IgD-negative memory B cell (primary cell): ENCODE results near the gene RRAS. TPM values are rescaled to one million over a fixed set of nuclear protein-coding genes. Genes with fewer than 3 reads are reported as not detected.
"Not testable (repeated sequence)": the region's sequence is repeated elsewhere in the genome, so short reads cannot be mapped to it uniquely, and the experiment has no call there.

ENCODE experiments used
- H3K27ac Mint-ChIP-seq, 3 donors: one replicate each; pipeline ENCODE4 v1.8.0; 2020 to 2022; ENCODE audit warnings: mild to moderate bottlenecking in 3 of 3, mixed read lengths in 3 of 3, moderate library complexity in 1 of 3
- H3K27me3 Mint-ChIP-seq: one replicate; pipeline ENCODE4 v1.8.0; 2021; ENCODE audit warnings: mixed read lengths
- H3K36me3 Mint-ChIP-seq: one replicate; pipeline ENCODE4 v1.8.0; 2020; ENCODE audit warnings: mild to moderate bottlenecking, mixed read lengths
- H3K4me1 Mint-ChIP-seq, 3 donors: one replicate each; pipeline ENCODE4 v1.8.0; 2020 to 2022; ENCODE audit warnings: mixed read lengths in 3 of 3, mild to moderate bottlenecking in 1 of 3
- H3K4me3 Mint-ChIP-seq, 4 donors: one replicate each; pipeline ENCODE4 v1.8.0; 2020 to 2022; ENCODE audit warnings: mild to moderate bottlenecking in 4 of 4, mixed read lengths in 4 of 4, moderate library complexity in 3 of 4
- H3K9me3 Mint-ChIP-seq, 3 donors: one replicate each; pipeline ENCODE4 v1.8.0; 2020 to 2021; ENCODE audit warnings: mixed read lengths in 3 of 3, mild to moderate bottlenecking in 1 of 3
- polyA plus RNA-seq: library from polyadenylated mRNA; unstranded; fragments of 300-500 nt; fragmentation: Illumina TruSeq; gene quantifications from one replicate; pipeline ENCODE4 v1.2.3, GENCODE V29; 2021

RRAS gene
- polyA plus RNA-seq, 1 donor from 2014 or later, result 18.4 TPM

DNA sequence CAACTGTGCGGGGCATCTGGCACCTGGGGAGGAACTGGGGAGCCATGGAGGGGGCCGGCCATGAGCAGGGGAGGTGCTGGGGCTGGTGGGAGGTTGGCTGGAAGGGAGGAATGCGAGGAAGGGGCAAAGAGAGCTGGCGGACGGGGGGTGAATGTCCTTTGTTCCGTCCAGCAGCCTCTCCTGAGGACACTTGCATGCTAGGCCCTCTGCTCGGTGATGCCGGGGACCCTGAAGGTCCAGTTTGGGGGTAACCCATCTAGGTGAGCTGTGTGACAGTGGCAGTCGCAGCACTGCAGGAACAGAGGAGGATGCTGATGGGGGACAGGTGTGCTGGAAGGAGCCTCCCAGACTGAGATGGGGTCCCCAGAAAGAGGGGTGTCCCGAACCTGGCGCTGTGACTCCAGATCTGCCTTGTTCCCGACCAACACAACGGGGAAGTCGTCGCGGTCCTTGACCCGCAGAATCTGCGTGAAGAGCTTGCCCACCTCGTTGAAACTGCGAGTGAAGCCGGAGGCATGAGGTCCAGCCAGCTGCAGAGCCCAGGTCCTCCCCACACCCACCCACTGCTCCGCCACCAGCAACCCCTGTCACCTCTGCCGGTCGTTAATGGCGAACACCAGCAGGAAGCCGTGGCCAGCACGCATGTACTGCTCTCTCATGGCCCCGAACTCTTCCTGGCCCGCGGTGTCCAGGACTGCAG is 3.6 kb downstream of the RRAS start:
- H3K9me3 Mint-ChIP-seq, result no peaks in the 10 kb centered on the region
- H3K4me1 Mint-ChIP-seq, result peaks cover 5 to 16% (median 14%) of the 10 kb centered on the region in 3 donors
- H3K4me3 Mint-ChIP-seq, result no peak overlapping the region
- H3K36me3 Mint-ChIP-seq, result no peaks in the 10 kb centered on the region
- H3K27ac Mint-ChIP-seq, result no peak overlapping the region
- H3K27me3 Mint-ChIP-seq, result peaks cover 2% of the 10 kb centered on the region

DNA sequence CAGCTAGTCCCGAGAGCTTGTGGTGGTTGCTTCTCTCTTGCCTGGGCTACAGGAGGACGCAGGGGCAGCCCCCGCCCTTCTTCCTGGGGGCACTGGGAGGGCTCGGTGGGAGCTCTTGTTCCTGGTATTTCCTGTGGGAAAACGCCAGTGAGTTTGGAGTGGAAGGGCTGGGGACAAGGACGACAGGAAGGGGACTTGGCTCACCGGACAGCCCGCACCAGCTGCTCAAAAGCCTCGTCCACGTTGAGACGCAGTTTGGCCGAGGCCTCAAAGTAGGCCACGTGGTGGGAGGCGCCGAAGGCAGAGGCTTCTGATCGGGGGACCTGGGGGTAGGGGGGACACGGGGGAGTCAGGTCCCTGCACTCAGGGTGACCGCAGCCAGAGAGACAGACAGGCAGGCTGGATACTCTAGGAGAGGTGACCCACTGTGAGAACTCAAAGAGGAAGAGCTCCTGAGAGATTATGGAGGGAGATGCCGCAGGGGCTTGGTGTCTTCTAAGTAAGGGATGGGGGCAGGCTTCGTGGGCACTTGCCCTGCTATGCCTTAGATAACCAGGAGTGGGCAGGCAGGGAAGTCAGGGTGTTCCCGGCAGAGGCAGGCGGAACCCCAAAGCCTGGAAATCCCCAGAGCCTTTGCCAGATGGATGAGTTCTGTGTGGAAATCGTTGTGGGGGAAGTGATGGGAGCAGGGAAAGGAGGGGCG is 4.3 kb downstream of the RRAS start:
- Mint-ChIP-seq H3K9me3 (no peaks in the 10 kb centered on the region), H3K27ac (no peak overlapping the region), H3K36me3 (no peaks in the 10 kb centered on the region), H3K4me3 (no peak overlapping the region), H3K27me3 (peaks cover 2% of the 10 kb centered on the region), H3K4me1 (peaks cover 5 to 14% (median 14%) of the 10 kb centered on the region in 3 donors)

DNA sequence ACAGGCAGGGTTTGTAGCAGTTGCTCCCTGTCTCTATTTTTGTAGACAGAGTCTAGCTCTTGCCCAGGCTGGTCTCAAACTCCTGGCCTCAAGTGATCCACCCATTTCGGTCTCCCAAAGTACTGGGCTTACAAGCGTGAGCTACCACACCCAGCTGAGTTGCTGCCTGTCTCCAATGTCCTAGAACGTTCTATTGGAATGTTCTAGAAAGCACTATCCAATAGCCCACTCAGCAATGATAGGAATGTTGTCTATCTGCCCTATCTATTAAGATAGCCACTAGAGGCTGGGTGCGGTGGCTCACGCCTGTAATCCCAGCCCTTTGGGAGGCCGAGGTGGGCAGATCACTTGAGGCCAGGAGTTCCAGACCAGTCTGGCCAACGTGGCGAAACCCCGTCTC is 6.7 kb downstream of the RRAS start:
- not testable (repeated sequence) for H3K4me1 Mint-ChIP-seq, H3K9me3 Mint-ChIP-seq, H3K4me3 Mint-ChIP-seq, H3K27me3 Mint-ChIP-seq, H3K36me3 Mint-ChIP-seq
- peak overlapping the region in 1 of 3 donors; percentile 78 for H3K27ac Mint-ChIP-seq

DNA sequence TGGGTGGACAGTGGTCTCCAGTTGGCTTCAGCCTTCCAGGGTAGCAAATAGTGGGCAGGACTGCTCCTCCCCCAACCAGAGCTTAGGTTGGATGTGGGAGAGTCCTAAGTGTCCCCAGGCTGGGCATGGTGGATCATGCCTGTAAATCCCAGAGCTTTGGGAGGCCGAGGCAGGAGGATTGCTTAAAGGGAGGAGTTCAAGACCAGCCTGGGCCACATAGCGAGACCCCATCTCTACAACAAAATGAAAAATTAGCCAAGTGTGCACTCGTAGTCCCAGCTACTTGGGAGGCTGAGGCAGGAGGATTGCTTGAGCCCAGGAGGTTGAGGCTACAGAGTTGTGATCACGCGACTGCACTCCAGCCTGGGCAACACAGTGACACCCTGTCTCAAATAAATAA is 7.4 kb downstream of the RRAS start:
- H3K27me3 Mint-ChIP-seq, result no peaks in the 10 kb centered on the region
- peaks cover 0 to 6% (median 4%) of the 10 kb centered on the region in 3 donors for H3K4me1 Mint-ChIP-seq
- peak overlapping the region in 1 of 3 donors; percentile 78 for H3K27ac Mint-ChIP-seq
- no peaks in the 10 kb centered on the region for H3K9me3 Mint-ChIP-seq
- H3K4me3 Mint-ChIP-seq, result no peak overlapping the region
- no peaks in the 10 kb centered on the region for H3K36me3 Mint-ChIP-seq

DNA sequence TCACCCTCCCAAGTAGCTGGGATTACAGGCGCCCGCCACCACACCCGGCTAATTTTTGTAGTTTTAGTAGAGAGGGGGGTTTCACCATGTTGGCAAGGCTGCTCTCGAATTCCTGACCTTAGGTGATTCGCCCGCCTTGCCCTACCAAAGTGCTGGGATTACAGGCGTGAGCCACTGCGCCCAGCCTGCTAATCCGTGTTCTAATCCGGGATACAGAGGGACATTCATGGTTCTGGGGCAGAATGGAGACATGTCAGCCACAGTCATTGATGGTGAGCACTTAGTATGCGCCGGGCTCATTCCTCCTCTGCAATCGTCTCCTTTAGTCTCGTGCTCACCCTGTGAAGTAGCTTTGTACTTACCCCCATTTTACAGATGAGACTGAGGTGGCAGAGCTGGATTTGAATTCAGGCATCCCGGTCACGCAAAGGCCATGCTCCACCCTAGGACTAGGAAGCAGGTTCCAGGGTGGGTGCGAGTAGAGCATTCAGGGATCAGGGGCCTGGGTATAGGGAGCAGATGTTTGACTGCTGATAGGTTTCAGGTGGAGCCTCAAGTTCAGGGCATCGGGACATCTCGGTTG is 8.2 kb downstream of the RRAS start:
- no peak overlapping the region for H3K4me3 Mint-ChIP-seq
- H3K4me1 Mint-ChIP-seq, result peaks cover 0 to 5% (median 4%) of the 10 kb centered on the region in 3 donors
- H3K36me3 Mint-ChIP-seq, result no peaks in the 10 kb centered on the region
- no peaks in the 10 kb centered on the region for H3K9me3 Mint-ChIP-seq
- H3K27ac Mint-ChIP-seq, result peak overlapping the region in 1 of 3 donors; percentile 5
- H3K27me3 Mint-ChIP-seq, result no peaks in the 10 kb centered on the region

DNA sequence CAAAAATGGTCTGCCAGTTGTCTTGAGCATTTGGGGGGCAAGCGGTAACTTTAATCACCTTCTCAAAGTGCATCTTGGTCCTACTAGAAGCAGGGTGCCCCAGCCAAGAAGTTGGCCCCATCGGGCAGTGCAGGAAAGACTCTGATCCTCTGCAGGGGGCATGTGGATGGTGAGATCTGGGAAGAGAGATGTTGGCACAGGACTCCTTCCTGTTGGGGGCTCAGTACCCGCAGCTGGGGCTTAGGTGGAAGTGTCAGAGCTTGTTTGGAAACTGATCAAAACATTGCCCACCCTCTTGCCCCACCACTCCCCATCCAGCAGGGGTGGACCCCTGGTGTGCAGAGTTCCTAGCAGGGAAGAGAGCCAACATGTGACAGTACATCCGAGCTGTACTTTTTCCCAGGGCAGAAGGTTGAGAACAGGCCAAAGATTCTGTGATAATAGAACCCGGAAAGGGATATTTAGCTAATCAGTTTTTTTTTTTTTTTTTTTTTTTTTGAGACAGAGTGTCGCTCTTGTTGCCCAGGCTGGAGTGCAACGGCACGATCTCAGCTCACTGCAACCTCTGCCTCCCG is 8.8 kb downstream of the RRAS start:
- peak overlapping the region in 1 of 4 donors; percentile 49 for H3K4me3 Mint-ChIP-seq
- peak overlapping the region in 1 of 3 donors; percentile 26 for H3K27ac Mint-ChIP-seq
- H3K27me3 Mint-ChIP-seq, result no peaks in the 10 kb centered on the region
- H3K9me3 Mint-ChIP-seq, result no peaks in the 10 kb centered on the region
- peaks cover 0 to 5% (median 4%) of the 10 kb centered on the region in 3 donors for H3K4me1 Mint-ChIP-seq
- no peaks in the 10 kb centered on the region for H3K36me3 Mint-ChIP-seq

DNA sequence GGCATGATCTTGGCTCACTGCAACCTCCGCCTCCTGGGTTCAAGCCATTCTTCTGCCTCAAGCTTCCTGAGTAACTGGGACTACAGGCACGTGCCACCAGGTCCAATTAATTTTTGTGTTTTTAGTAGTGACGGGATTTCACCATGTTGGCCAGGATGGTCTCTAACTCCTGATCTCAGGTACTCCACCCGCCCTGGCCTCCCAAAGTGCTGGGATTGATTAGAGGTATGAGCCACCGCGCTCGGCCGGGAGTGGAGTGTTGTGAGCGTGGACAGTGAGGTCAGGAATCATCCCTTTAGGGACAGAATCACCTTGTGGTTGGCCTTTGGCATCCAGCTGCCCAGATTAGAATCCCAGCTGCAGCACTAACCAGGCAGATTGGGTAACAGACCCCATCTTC is 10.3 kb downstream of the RRAS start:
- H3K4me1 Mint-ChIP-seq, result peaks cover 0 to 4% (median 0%) of the 10 kb centered on the region in 3 donors
- no peak overlapping the region for H3K27ac Mint-ChIP-seq
- H3K9me3 Mint-ChIP-seq, result no peaks in the 10 kb centered on the region
- no peaks in the 10 kb centered on the region for H3K27me3 Mint-ChIP-seq
- H3K4me3 Mint-ChIP-seq, result no peak overlapping the region
- no peaks in the 10 kb centered on the region for H3K36me3 Mint-ChIP-seq

DNA sequence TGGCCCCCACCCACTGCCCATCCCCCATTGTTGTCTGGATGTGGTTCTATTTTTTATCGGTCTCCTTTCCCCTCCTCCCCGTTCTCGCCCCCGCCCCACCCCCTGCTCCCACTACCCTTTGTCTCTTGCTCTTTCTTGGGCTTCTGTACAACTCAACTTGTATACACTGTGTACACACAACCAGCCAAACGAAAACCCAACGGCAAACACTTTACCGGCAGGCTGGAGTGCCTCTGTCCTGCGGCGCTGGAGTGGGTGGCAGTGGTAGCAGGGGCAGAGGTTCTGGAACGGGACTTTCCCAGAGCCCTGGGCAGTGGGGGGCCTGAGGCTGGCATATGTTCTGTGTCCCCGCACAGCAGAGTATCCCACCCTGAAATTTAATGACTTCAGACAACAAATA is 13.7 kb downstream of the RRAS start:
- peaks cover 0 to 2% (median 0%) of the 10 kb centered on the region in 3 donors for H3K4me1 Mint-ChIP-seq
- peaks cover 3% of the 10 kb centered on the region for H3K36me3 Mint-ChIP-seq
- no peak overlapping the region for H3K4me3 Mint-ChIP-seq
- no peak overlapping the region for H3K27ac Mint-ChIP-seq
- no peaks in the 10 kb centered on the region for H3K27me3 Mint-ChIP-seq
- H3K9me3 Mint-ChIP-seq, result no peaks in the 10 kb centered on the region

DNA sequence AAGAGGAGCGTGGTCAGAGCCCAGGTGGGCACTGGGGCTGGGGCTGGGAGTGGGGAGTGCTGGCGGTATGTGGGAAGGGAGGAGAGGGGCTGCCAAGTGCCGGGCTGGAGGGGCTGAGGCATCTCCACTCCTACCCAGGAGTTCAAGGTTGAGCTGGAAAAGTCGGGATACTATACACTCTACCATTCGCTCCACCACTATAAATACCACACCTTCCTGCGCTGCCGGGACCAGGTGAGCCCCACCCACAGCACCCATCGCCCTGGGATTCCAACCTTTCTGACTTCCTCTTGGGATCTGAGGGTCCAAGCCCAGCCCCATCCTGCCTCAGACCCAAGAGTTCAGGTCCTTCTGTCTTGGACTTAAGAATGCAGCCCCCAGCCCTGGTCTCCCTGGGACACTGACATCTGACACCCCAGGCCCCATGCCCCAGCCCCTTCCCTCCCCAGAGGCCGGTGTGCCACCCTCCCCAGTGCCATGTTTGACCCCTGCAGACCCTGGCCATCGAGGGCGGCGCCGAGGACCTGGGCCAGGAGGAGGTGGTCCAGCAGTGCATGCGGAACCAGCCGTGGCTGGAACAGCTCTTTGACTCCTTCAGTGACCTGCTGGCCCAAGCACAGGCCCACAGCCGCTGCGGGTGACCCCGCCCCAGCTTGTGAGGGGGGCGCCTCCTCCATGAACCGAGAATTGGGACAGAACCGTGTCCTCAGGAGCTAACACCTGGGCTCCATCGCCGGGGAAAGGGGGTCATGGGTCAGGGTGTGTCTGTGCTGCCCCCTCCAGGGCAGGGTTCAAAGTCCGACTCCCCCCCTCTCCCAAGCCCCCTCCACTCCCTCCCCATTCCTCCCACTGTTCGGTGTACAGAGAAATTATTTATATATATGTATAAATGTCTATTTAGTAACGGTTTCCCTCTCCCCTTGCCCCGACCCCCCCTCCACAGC is 14.7 kb downstream of the RRAS start:
- H3K27me3 Mint-ChIP-seq, result no peaks in the 10 kb centered on the region
- H3K9me3 Mint-ChIP-seq, result no peaks in the 10 kb centered on the region
- H3K4me3 Mint-ChIP-seq, result no peak overlapping the region
- H3K27ac Mint-ChIP-seq, result peak overlapping the region in 1 of 3 donors; percentile 39
- peaks cover 3% of the 10 kb centered on the region for H3K36me3 Mint-ChIP-seq
- H3K4me1 Mint-ChIP-seq, result peaks cover 0 to 2% (median 0%) of the 10 kb centered on the region in 3 donors

DNA sequence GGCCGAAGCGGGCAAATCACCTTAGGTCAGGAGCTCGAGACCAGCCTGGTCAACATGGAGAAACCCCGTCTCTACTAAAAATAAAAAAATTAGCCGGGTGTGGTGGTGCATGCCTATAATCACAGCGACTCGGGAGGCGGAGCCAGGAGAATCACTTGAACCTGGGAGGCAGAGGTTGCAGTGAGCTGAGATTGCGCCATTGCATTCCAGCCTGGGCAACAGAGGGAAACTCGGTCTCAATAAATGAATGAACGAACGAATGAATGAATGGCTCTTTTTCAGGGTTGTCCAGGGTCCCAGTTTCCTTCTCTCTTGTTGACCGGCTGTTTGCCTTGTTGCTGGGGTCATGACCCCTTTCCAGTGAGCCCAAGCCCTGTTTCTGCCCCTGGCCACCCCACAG is 22.1 kb downstream of the RRAS start:
- not testable (repeated sequence) for H3K4me3 Mint-ChIP-seq, H3K36me3 Mint-ChIP-seq, H3K27me3 Mint-ChIP-seq, H3K9me3 Mint-ChIP-seq
- Mint-ChIP-seq H3K27ac (peak overlapping the region in 1 of 3 donors; percentile 53), H3K4me1 (peaks cover 0 to 11% (median 8%) of the 10 kb centered on the region in 3 donors)

DNA sequence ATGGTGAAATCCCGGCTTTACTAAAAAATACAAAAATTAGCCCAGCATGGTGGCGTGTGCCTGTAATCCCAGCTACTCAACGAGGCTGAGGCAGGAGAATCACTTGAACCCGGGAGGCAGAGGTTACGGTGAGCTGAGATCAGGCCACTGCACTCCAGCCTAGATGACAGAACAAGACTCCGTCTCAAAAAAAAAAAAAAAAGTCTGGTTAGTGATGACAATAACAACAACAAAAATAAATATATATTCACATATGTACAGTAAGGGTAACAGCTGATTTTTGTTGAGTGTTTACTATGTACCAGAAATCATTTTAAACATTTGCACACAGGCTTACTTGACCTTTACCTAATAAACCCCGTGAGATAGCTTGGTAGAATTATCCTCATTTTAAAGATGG is 23.0 kb downstream of the RRAS start:
- H3K9me3 Mint-ChIP-seq, result no peaks in the 10 kb centered on the region
- H3K4me3 Mint-ChIP-seq, result no peak overlapping the region
- H3K27ac Mint-ChIP-seq, result no peak overlapping the region
- no peaks in the 10 kb centered on the region for H3K27me3 Mint-ChIP-seq
- H3K4me1 Mint-ChIP-seq, result peaks cover 0 to 16% (median 11%) of the 10 kb centered on the region in 3 donors
- H3K36me3 Mint-ChIP-seq, result peaks cover 3% of the 10 kb centered on the region

DNA sequence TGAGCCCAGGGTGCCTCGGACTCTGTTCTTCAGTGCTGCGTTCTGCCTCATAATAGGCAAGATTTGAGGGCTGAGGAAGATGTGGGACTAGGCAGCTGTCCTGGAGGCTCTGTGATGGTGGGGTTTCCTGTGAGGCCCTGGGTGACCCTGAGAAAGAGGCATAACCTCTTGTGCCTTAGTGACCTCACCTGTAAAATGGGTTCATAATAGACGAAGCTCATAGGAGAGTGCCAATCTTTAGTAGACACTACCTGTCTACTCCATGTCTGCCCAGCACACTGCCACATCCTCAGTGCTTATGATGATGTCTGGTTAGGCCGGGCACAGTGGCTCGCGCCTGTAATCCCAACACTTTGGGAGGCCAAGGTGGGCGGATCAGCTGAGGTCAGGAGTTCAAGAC is 23.4 kb downstream of the RRAS start:
- H3K27ac Mint-ChIP-seq, result no peak overlapping the region
- no peak overlapping the region for H3K4me3 Mint-ChIP-seq
- H3K36me3 Mint-ChIP-seq, result peaks cover 3% of the 10 kb centered on the region
- no peaks in the 10 kb centered on the region for H3K9me3 Mint-ChIP-seq
- H3K4me1 Mint-ChIP-seq, result peaks cover 0 to 16% (median 11%) of the 10 kb centered on the region in 3 donors
- no peaks in the 10 kb centered on the region for H3K27me3 Mint-ChIP-seq

DNA sequence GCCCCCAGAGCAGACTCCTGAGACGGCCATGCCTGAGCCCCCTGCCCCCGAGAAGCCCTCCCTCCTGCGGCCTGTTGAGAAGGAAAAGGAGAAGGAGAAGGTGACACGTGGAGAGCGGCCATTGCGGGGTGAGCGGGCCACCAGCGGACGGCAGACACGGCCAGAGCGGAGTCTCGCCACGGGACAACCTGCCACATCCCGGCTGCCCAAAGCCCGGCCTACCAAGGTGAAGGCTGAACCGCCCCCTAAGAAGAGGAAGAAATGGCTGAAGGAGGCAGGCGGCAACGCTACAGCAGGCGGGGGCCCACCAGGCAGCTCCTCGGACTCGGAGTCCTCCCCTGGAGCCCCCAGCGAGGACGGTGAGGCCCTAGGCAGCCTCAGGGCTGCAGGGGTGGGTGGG is 24.1 kb downstream of the RRAS start:
- no peaks in the 10 kb centered on the region for H3K9me3 Mint-ChIP-seq
- H3K36me3 Mint-ChIP-seq, result peaks cover 3% of the 10 kb centered on the region
- H3K4me1 Mint-ChIP-seq, result peaks cover 0 to 16% (median 11%) of the 10 kb centered on the region in 3 donors
- H3K27ac Mint-ChIP-seq, result peak overlapping the region in 1 of 3 donors; percentile 74
- no peak overlapping the region for H3K4me3 Mint-ChIP-seq
- H3K27me3 Mint-ChIP-seq, result no peaks in the 10 kb centered on the region

DNA sequence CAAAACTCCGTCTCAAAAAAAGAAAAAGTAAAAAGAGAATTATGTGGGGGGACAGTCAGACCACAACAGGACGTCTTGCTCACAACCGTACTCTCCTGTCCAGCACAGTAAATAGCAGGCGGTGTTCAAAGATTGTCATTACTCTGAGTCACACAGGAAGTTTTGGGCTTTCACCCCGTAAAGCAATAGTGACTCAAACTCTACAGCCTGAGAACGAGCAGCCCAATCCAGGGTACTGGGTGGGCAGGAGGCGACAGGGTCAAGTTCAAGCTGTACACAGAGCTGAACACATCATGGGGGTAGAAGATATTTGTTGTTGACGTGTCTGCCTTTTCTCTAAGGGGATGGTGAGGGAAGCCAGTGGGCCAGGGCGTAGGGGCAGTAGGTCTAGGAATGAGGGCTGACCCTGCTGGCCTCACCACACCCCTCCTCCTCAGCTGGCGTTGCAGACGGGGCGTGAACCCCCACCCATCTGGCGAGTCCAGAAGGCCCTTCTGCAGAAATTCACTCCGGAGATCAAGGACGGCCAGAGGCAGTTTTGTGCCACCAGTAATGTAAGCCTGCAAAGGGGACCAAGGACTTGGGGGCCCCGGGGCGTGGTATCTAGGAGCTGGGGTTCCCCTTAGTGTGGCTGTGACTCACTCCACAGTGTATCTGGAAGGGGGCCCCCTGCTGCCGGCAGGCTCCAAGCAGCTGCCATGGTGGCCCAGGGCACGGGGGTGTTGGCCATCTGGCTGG is 25.7 kb downstream of the RRAS start:
- Mint-ChIP-seq H3K27me3 (no peaks in the 10 kb centered on the region), H3K27ac (peak overlapping the region in 2 of 3 donors; percentile 21 to 71), H3K4me3 (no peak overlapping the region)

More for the DNA sequence above, 25.7 kb downstream of the RRAS start:
- peaks cover 3% of the 10 kb centered on the region for H3K36me3 Mint-ChIP-seq
- peaks cover 0 to 16% (median 11%) of the 10 kb centered on the region in 3 donors for H3K4me1 Mint-ChIP-seq
- H3K9me3 Mint-ChIP-seq, result no peaks in the 10 kb centered on the region
